ENCODE measurements around the gene TMEM165. TPM values are rescaled to one million over a fixed set of nuclear protein-coding genes. Genes with fewer than 3 reads are reported as not detected.
A peak's percentile ranks its signal among the peaks of the same experiment; 100 is the strongest.
"Not testable (repeated sequence)": the region's sequence is repeated elsewhere in the genome, so short reads cannot be mapped to it uniquely, and the experiment has no call there.

The TMEM165 gene
- total RNA-seq, 4 donors from 2014 or later, result 133 to 193 (median 168) TPM

- 78% methylated on average over 6 of the region's 6 CpGs for WGBS
- no peaks in the 10 kb centered on the region for H3K9me3 ChIP-seq
- H3K4me1 ChIP-seq, result peaks cover 24 to 37% (median 30%) of the 10 kb centered on the region in 4 donors
- intact Hi-C loops (cut with DNase I), result no loop called here
- no peak overlapping the region for H3K4me3 ChIP-seq
- no peak for DNase-seq (ENCODE audit: extremely low spot score)
- TF ChIP-seq POLR2AphosphoS5 (IDR thresholded peaks at IDR 0.05) (no peak), EP300 (IDR thresholded peaks at IDR 0.05) (no peak)
- H3K36me3 ChIP-seq, result peaks cover 0 to 8% (median 4%) of the 10 kb centered on the region in 4 donors
- H3K27ac ChIP-seq (replicated peaks in 1 of 4), result no peak overlapping the region
- H3K27me3 ChIP-seq, result no peaks in the 10 kb centered on the region
These were observed 40.2 kb upstream of the TMEM165 start for GRCh38 chr4:55355555-55355954.

- H3K4me1 ChIP-seq, result peaks cover 24 to 37% (median 30%) of the 10 kb centered on the region in 4 donors
- peaks cover 0 to 8% (median 4%) of the 10 kb centered on the region in 4 donors for H3K36me3 ChIP-seq
- H3K4me3 ChIP-seq, result no peak overlapping the region
- TF ChIP-seq POLR2A (IDR thresholded peaks at IDR 0.05; ENCODE audit: low read depth) (no peak), POLR2AphosphoS5 (IDR thresholded peaks at IDR 0.05) (no peak), EP300 (IDR thresholded peaks at IDR 0.05) (no peak), CTCF (IDR thresholded peaks at IDR 0.05) (no peak)
- no peak for DNase-seq (ENCODE audit: extremely low spot score)
- H3K9me3 ChIP-seq, result no peaks in the 10 kb centered on the region
- peak overlapping the region in 2 of 4 donors; percentile 74 to 85 for H3K27ac ChIP-seq (replicated peaks in 1 of 4)
- H3K27me3 ChIP-seq, result no peaks in the 10 kb centered on the region
- intact Hi-C loops (cut with DNase I), result no loop called here
- 89% methylated on average over 5 of the region's 5 CpGs for WGBS
These were observed 38.7 kb upstream of the TMEM165 start for GRCh38 chr4:55356991-55357461.

GRCh38 chr4:55358246-55358645 is 37.5 kb upstream of the TMEM165 start:
- WGBS, result 100% methylated on average over 2 of the region's 2 CpGs
- Histone ChIP-seq H3K9me3 (no peaks in the 10 kb centered on the region), H3K36me3 (peaks cover 0 to 8% (median 4%) of the 10 kb centered on the region in 4 donors), H3K4me3 (no peak overlapping the region), H3K4me1 (peaks cover 24 to 37% (median 30%) of the 10 kb centered on the region in 4 donors), H3K27ac (replicated peaks in 1 of 4) (peak overlapping the region; percentile 74 to 85 (median 80)), H3K27me3 (no peaks in the 10 kb centered on the region)
- intact Hi-C loops (cut with DNase I), result no loop called here
- DNase-seq (ENCODE audit: extremely low spot score), result no peak
- TF ChIP-seq EP300 (IDR thresholded peaks at IDR 0.05) (no peak), POLR2AphosphoS5 (IDR thresholded peaks at IDR 0.05) (no peak), POLR2A (IDR thresholded peaks at IDR 0.05; ENCODE audit: low read depth) (no peak), CTCF (IDR thresholded peaks at IDR 0.05) (no peak)

GRCh38 chr4:55358668-55359067 is 37.1 kb upstream of the TMEM165 start:
- Histone ChIP-seq H3K9me3 (no peaks in the 10 kb centered on the region), H3K4me1 (peaks cover 24 to 37% (median 30%) of the 10 kb centered on the region in 4 donors), H3K4me3 (no peak overlapping the region), H3K36me3 (peaks cover 0 to 3% (median 3%) of the 10 kb centered on the region in 4 donors), H3K27ac (replicated peaks in 1 of 4) (peak overlapping the region; percentile 74 to 85 (median 80)), H3K27me3 (no peaks in the 10 kb centered on the region)
- TF ChIP-seq POLR2AphosphoS5 (IDR thresholded peaks at IDR 0.05) (peak; percentile 14 to 45), EP300 (IDR thresholded peaks at IDR 0.05) (no peak)
- WGBS, result 22% methylated on average over 2 of the region's 2 CpGs
- no peak for DNase-seq (ENCODE audit: extremely low spot score)
- intact Hi-C loops (cut with DNase I), result no loop called here

GRCh38 chr4:55359397-55359916 is 36.3 kb upstream of the TMEM165 start:
- TF ChIP-seq CTCF (IDR thresholded peaks at IDR 0.05) (no peak), POLR2AphosphoS5 (IDR thresholded peaks at IDR 0.05) (peak; percentile 54 to 74)
- Histone ChIP-seq H3K27me3 (no peaks in the 10 kb centered on the region), H3K27ac (replicated peaks in 1 of 4) (peak overlapping the region; percentile 74 to 85 (median 80)), H3K4me3 (peak overlapping the region in 3 of 4 donors; percentile 10 to 17 (median 15)), H3K4me1 (peaks cover 24 to 37% (median 30%) of the 10 kb centered on the region in 4 donors), H3K36me3 (peaks cover 0 to 6% (median 2%) of the 10 kb centered on the region in 4 donors), H3K9me3 (no peaks in the 10 kb centered on the region)
- 49% methylated on average over 8 of the region's 8 CpGs for WGBS
- no peak for DNase-seq (ENCODE audit: extremely low spot score)
- intact Hi-C loops (cut with DNase I), result no loop called here

- H3K27me3 ChIP-seq; intact Hi-C loops (cut with DNase I); H3K9me3 ChIP-seq; DNase-seq (ENCODE audit: extremely low spot score); H3K27ac ChIP-seq (replicated peaks in 1 of 4); H3K4me3 ChIP-seq: not testable (repeated sequence)
- Histone ChIP-seq H3K36me3 (peaks cover 0 to 18% (median 5%) of the 10 kb centered on the region in 4 donors), H3K4me1 (peaks cover 18 to 29% (median 24%) of the 10 kb centered on the region in 4 donors)
- WGBS, result 94% methylated on average over 7 of the region's 9 CpGs
These were observed 32.8 kb upstream of the TMEM165 start for GRCh38 chr4:55362938-55363337.
